KBM-7 (cell line): ENCODE data around the gene PIGZ.

ENCODE experiments used
- DNase-seq: peaks from one replicate; pipeline ENCODE4 v3.0.0-alpha.2; 2015
- in situ Hi-C: fragments of 300-500 bp; cut with MboI; formaldehyde crosslinking; loops from 2 replicates; pipeline ENCODE4 v1.14.3; 2020; ENCODE audit warnings: low sequenced_read_pairs, low pct_unique_long_range_greater_than_20kb, mixed read lengths

The PIGZ gene

DNA sequence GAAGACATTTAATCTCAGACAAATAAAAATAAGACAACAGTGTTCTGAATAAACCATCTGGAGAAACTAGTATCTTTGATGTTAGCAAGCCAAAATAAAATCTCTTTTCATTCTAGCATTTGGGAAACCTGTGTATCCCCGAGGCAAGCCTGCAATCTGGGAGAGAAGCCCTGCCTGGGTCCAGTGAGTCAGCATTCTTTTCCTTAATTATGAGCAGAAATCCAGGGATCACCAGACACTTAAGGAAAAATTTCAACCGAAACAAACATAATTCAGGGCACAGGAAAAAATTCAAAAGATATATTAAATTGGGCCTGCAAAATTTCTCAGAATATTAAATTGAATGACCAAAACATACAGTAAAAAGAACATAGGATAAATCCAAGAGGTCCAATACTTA, 30.5 kb downstream of the PIGZ start:
- in situ Hi-C loops: no loop called here

DNA sequence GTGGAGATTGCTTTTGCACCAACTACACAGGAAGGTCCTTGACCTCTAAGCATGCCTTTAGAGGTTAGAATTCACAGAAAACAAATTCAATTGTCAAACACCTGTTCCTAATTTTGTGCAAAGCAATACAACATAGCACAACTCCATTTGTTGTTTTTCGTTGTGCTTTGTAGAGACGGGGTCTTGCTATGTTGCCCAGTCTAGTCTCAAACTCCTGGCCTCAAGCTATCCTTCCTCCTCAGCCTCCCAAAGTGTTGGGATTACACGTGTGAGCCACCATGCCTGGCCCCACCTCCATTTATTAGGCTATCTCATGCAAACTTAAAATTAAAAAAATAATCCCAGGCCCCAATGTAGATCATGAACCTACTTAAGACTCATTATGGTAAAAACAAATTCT, 32.3 kb downstream of the PIGZ start:
- no peak for DNase-seq
- in situ Hi-C loops: no loop called here

More for the DNA sequence above, 30.5 kb downstream of the PIGZ start:
- no peak for DNase-seq

DNA sequence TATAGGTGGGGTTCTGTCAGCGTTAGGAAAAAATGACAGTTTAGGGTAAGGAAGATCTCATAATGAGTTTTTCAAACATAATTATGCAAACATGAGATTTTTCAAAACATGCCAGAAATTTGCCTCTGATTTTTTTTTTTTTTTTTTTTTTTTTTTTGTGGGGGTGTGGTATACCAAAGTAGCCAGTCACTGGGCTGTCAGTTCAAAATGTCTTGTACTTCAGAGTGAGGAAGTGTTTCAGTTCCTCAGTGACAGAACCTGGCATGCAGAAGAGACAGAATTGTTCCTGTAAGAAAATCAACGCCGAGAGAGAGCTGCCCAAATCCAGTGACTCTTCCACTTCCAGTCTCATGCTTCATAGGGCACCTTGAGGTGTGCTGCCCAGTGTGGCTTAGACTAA, 36.0 kb downstream of the PIGZ start:
- DNase-seq: no peak
- in situ Hi-C loops: no loop called here

DNA sequence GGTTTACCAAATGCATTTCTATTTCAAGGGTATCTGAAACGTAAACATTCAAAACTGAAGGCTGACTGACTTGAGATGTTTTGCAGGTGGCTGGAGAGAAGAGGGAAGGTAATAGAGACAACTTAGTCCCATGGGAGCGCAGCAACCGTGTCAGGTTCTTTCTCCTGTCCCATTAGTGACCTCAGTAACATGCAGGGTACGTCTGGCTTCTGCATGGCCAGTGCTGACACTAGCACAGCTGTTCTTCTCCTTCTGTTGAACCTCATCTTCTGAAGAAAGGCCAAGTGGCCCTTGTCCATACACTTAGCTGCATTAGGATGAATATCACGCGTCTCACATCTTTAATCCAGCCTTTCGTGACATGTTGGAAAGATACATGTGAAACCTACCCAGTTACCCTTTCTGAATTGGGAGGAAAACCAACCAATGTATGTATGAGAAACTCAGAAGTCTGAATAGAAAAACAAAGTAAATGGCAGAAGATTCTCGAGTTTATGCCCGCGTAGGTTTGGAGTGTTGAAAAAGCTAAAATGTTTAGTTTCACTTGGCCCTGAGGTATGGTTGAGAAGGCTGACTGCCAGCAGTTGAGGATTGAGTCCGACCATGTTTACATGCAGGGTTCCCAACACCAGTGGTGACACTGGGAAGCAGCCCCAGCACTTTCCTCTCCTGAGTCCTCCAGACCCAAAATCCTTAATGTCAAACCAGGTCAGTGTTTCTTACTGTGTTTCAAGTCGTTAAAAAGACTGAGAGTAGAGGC, 36.6 kb downstream of the PIGZ start:
- in situ Hi-C loops: no loop called here
- no peak for DNase-seq

DNA sequence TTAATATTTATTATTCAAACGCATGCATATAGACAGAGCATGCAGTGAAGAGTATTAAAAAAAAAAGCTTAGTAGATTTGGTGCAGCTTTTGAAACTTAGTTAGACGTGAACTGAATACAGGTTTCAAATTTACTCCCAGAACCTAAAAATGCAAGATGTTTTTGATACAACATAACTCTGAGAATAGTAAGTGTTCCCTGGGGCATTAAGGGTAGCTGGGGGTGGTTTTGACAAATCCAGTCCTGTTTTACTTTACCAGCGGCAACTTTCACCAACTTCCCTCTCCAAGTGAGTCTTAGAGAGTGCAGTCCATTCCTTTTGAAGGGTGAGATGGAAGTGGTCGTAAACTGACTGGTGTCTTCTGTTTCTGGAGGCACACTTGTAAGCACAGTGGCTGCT, 37.5 kb downstream of the PIGZ start:
- no peak for DNase-seq
- in situ Hi-C loops: no loop called here

DNA sequence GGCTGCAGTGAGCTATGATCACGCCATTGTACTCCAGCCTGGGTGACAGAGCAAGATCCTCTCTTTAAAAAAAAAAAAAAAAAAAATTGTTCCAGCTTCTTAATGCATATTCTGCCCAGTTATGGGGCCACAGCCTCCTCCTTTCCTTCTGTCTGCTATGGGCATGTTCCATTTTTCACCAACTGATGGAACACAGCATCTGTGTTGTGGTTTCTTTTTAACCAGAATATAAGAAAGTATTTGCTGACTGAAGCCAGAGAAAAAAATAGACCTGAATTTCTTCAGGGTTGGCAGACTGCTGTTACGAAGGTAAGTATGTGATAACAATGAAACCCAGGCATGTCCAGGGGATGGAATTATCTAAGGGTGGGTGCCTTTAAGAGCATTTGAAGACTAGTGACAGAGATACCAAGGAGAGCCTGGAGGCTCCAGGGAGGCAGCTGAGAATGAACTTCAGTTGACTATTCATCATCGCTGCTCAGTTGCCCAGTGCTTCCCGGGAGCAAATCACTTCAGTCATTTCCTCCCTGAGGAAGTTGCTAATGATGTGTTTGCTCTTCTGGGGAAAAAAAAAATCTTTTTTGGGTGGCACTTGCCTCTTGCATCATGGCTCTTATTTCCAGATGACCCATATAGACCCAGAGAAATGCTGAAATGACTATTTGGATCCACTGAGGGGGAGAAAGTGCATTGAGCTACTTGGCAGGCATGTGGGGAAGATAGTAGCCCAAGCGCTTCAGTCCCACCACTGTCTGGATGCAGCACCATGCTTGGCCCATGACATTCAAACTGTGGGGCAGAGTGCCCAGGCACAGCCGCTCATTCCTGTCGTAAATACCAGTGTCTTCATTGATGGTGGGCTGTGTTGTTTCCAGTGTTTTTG, 40.8 kb downstream of the PIGZ start:
- in situ Hi-C loops: no loop called here
- DNase-seq: no peak

DNA sequence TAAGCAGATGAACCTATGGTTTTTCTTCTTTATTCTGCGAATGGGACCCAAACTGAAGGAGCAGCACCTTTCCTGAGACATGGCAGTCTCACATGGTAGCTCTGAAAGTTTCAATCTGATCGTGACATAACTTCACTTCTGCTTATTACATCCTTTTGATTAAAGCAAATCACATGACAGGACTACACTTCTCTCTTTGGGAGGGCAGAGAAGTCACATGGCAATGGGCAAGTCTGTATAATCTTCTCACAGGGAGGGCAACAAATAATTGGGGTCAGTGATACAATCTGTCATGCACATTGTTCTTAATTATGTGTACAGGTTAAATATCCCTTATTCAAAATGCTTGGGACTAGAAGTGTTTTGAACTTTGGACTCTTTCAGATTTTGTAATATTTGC, 47.9 kb downstream of the PIGZ start:
- no peak for DNase-seq
- in situ Hi-C loops: no loop called here

DNA sequence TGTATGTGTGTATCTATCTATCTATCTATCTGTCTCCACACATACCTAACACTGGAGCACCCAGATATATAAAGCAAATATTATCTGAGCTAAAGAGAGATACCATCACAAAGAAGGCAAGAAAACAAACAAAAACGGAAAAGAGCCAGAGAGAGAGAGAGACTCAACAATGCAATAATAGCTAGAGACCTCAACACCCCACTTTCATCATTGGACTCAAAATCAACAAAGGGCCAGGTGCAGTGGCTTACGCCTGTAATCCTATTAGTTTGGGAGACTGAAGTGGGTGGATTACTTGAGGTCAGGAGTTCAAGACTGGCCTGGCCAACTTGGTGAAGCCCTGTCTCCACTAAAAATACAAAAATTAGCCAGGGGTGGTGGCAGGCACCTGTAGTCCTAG, 49.7 kb downstream of the PIGZ start:
- in situ Hi-C loops: no loop called here
- no peak for DNase-seq

DNA sequence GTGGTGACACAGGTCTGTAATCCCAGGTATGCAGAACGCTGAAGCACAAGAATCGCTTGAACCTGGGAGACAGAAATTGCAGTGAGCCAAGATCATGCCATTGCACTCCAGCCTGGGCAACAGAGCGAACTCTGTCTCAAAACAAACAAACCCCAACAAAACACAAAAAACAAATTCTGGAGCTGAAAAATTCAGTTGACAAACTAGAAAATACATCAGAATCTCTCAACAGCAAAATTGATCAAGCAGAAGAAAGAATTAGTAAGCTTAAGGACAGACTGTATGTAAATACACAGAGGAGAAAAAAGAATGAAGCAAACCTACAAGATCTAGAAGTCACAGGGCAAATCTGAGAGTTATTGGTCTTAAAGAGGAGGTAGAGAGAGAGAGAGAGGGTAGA, 51.6 kb downstream of the PIGZ start:
- in situ Hi-C loops: no loop called here
- DNase-seq: no peak

DNA sequence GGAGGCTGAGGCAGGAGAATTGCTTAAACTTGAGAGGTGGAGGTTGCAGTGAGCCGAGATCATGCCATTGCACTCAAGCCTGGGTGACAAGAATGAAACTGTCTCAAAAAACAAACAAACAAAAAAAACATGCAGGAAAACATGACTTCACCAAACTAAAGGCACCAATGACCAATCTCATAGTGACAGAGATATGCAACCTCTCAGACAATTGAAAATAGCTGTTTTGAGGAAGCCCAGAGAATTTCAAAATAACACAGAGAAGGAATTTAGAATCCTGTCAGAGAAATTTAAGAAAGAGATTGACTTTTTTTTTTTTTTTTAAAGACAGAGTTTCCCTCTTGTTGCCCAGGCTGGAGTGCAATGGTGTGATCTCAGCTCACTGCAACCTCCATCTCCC, 52.4 kb downstream of the PIGZ start:
- in situ Hi-C loops: no loop called here
- DNase-seq: no peak

DNA sequence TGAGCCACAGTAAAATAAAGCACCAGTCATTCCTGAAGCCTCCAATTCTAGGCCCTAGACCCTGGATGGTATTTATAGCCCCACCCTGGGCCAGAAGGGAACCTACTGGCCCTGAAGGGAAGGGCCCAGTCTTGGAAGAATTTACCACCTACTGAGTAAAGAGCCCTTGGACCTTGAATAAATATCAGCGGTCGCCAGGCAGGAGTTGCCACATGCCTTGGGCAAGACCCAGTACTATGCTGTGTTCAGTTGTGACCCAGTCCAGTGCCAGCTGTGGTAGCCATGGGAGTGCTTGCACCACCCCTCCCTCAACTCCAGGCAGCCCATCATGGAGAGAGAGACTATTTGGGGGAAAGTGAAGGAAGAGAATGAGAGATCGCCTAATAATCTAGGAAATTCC, 53.3 kb downstream of the PIGZ start:
- in situ Hi-C loops: no loop called here
- no peak for DNase-seq

DNA sequence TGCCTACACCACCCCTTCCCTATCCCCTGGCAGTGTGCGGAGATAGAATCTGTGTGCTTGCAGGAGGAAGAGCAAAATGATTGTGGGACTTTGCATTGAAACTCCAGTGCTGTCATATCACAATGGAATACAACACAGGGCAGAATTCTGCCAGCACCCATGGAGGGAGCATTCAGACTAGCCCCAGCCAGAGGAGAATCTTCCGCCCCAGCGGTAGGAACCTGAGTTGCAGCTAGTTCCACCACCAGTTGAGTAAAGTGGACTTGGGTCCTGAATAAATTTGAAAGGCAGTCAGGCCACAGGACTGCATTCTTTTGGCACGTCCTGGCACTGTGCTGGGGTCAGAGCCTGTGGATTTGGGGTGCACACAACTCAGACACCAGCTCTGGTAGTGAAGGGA, 53.8 kb downstream of the PIGZ start:
- in situ Hi-C loops: no loop called here
- DNase-seq: no peak

DNA sequence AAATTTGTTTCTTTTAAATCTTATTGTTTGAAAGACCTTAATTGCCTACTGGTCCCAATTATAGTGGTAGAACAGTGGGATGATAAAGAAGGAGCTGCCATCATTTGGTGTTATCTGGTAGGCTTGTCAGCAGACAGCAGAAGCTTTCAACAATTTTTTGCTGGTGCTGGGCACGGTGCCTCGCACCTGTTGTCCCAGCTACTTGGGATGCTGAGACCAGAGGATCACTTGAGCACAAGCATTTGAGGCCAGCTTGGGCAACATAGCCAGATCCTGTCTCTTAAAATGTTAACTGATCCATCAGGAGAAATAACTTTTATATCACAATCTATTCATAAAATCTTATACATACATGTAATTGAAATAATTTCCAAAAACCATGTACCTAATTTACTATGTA, 64.9 kb downstream of the PIGZ start:
- DNase-seq: no peak
- in situ Hi-C loops: no loop called here

DNA sequence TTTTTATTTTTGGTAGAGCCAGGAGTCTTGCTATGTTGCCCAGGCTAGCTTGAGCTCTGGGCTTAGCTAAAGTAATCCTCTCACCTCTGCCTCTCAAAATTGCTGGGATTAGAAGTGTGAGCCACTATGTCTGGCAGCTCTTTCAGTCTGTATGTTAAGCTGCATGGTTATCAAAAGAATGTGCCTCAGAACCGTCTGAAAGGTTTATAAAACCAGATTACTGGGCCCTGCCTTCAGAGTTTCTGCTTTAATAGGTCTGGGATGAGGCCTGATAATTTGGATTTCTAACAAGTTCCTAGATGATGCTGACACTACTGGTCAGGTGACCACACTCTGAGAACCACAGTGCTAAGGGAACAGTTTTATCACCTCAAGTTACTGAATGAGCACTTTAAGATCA, 66.3 kb downstream of the PIGZ start:
- DNase-seq: no peak
- in situ Hi-C loops: no loop called here

DNA sequence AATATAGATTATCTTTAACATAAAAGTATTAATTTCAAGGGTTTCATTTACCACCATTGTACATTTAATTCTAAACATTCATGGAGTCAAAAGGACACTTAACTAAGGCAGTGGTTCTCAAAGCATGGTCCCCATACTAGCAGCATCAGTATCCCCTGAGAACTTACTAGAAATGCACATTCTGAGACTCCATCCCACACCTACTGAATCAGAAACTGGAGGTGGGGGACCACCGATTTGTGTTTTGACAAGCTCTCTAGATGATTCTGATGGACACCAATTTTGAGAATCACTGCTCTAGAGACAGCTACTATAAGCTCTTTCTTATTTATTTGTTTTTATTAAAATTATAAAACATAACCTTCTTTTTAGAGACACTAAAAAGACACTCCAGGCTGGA, 66.9 kb downstream of the PIGZ start:
- no peak for DNase-seq
- in situ Hi-C loops: no loop called here
